ENCODE results near the gene MRPL12. TPM values are rescaled to one million over a fixed set of nuclear protein-coding genes. Genes with fewer than 3 reads are reported as not detected.
"Not testable (repeated sequence)": the region's sequence is repeated elsewhere in the genome, so short reads cannot be mapped to it uniquely, and the experiment has no call there.

MRPL12 gene
- total and polyA plus RNA-seq, 8 donors = 27.2 to 72.2 (median 35.3) TPM

GRCh38 chr17:81735264-81736102, 32.3 kb downstream of the MRPL12 start:
- Histone ChIP-seq H3K36me3 (no peaks in the 10 kb centered on the region), H3K27ac (peak overlapping the region in 1 of 2 donors; percentile 74), H3K9me3 (no peaks in the 10 kb centered on the region), H3K4me1 (peaks cover 0 to 28% of the 10 kb centered on the region in 2 donors), H3K4me3 (peak overlapping the region in 1 of 2 donors; percentile 18), H3K27me3 (peaks cover 0 to 39% of the 10 kb centered on the region in 2 donors)
- peak in 2 of 4 donors; percentile 75 to 87 for DNase-seq
- ATAC-seq = peak; percentile 58
- intact Hi-C loops (cut with DNase I) = no loop called here
- no peak for TF ChIP-seq CTCF (IDR thresholded peaks at IDR 0.05)

- Histone ChIP-seq H3K36me3 (no peaks in the 10 kb centered on the region), H3K9me3 (no peaks in the 10 kb centered on the region), H3K27ac (no peak overlapping the region), H3K27me3 (peaks cover 0 to 28% of the 10 kb centered on the region in 2 donors), H3K4me3 (no peak overlapping the region), H3K4me1 (peaks cover 0 to 33% of the 10 kb centered on the region in 2 donors)
- no peak for TF ChIP-seq CTCF (IDR thresholded peaks at IDR 0.05)
- ATAC-seq (no peak), DNase-seq (no peak)
- intact Hi-C loops (cut with DNase I) = no loop called here
These were observed 35.0 kb downstream of the MRPL12 start for GRCh38 chr17:81737947-81738800.

- peaks cover 0 to 28% of the 10 kb centered on the region in 2 donors for H3K4me1 ChIP-seq
- H3K4me3 ChIP-seq = no peak overlapping the region
- H3K36me3 ChIP-seq = no peaks in the 10 kb centered on the region
- H3K27ac ChIP-seq = no peak overlapping the region
- no peaks in the 10 kb centered on the region for H3K9me3 ChIP-seq
- intact Hi-C loops (cut with DNase I) = no loop called here
- ATAC-seq (no peak), DNase-seq (no peak)
- H3K27me3 ChIP-seq = peaks cover 0 to 23% of the 10 kb centered on the region in 2 donors
- no peak for TF ChIP-seq CTCF (IDR thresholded peaks at IDR 0.05)
These were observed 35.7 kb downstream of the MRPL12 start for GRCh38 chr17:81738801-81739393.

- H3K36me3 ChIP-seq; DNase-seq; H3K9me3 ChIP-seq; H3K27ac ChIP-seq; H3K4me3 ChIP-seq; intact Hi-C loops (cut with DNase I); ATAC-seq: not testable (repeated sequence)
- Histone ChIP-seq H3K4me1 (peaks cover 0 to 22% of the 10 kb centered on the region in 2 donors), H3K27me3 (peaks cover 0 to 23% of the 10 kb centered on the region in 2 donors)
These were observed 36.4 kb downstream of the MRPL12 start for GRCh38 chr17:81739593-81739992.

- Histone ChIP-seq H3K4me1 (peaks cover 0 to 14% of the 10 kb centered on the region in 2 donors), H3K9me3 (no peaks in the 10 kb centered on the region), H3K4me3 (no peak overlapping the region), H3K27me3 (peaks cover 0 to 23% of the 10 kb centered on the region in 2 donors), H3K36me3 (no peaks in the 10 kb centered on the region), H3K27ac (no peak overlapping the region)
- DNase-seq (peak in 1 of 4 donors; percentile 86), ATAC-seq (peak; percentile 25)
- TF ChIP-seq CTCF (IDR thresholded peaks at IDR 0.05) = no peak
- intact Hi-C loops (cut with DNase I) = no loop called here
These were observed 37.3 kb downstream of the MRPL12 start for GRCh38 chr17:81740395-81740961.
